A549 (cell line): Measurements from ENCODE around the gene ALDH7A1. TPM values are rescaled to one million over a fixed set of nuclear protein-coding genes. Genes with fewer than 3 reads are reported as not detected.

ENCODE experiments used
- ATAC-seq, 2 experiments: fragments of 200-7000 bp in 1 of 2; fragments of >200 bp in 1 of 2; cut with Nextera tagmentation in 1 of 2; cut with Tn5 transposase in 1 of 2; 3 replicates each; pipeline versions ENCODE4 v1.8.0 to v1.9.1; 2018 to 2020; ENCODE audit warnings: mild to moderate bottlenecking in 1 of 2, moderate library complexity in 1 of 2
- CTCF ChIA-PET: fragments of 300-600 bp; sonication (Branson Sonifier 250); formaldehyde crosslinking; extraction: SDS; loops from one replicate; lab custom pipeline; 2021; ENCODE audit warnings: antibody characterized with exemption, inconsistent platforms; lab: Yijun Ruan, JAX
- POLR2A ChIA-PET: fragments of 350-600 bp; formaldehyde crosslinking; extraction: SDS; loops from one replicate; lab custom pipeline; 2021; ENCODE audit warnings: antibody characterized with exemption, inconsistent platforms; lab: Yijun Ruan, JAX
- DNase-seq, 2 experiments: peaks; one replicate each; pipeline versions ENCODE4 v3.0.0 to v3.0.0-alpha.2; 2011 to 2016; ENCODE audit warnings: low read depth in 1 of 2, low spot score in 1 of 2
- FAIRE-seq: peaks from 2 replicates; lab custom pipeline; 2011; peaks lifted over from hg19 to GRCh38; lab: Jason Lieb, UNC
- H3K27ac ChIP-seq, 2 experiments: fragments of >200 bp; sonication (Bioruptor Twin); formaldehyde crosslinking; 3 replicates each; pipeline ENCODE4 v1.5.1; 2016 to 2017
- H3K4me1 ChIP-seq: fragments of >200 bp; sonication (Bioruptor Twin); formaldehyde crosslinking; 3 replicates; pipeline ENCODE4 v1.6.1; 2016
- H3K4me2 ChIP-seq: fragments of >200 bp; sonication (Bioruptor Twin); formaldehyde crosslinking; 3 replicates; pipeline ENCODE4 v1.6.1; 2016
- H3K4me3 ChIP-seq: fragments of >200 bp; sonication (Bioruptor Twin); formaldehyde crosslinking; 3 replicates; pipeline ENCODE4 v1.5.1; 2016
- H3K9me3 ChIP-seq: fragments of >200 bp; sonication (Bioruptor Twin); formaldehyde crosslinking; 3 replicates; pipeline ENCODE4 v1.6.1; 2016
- BHLHE40 ChIP-seq: IDR thresholded peaks from 2 replicates; pipeline ENCODE4 v1.6.1; 2012; ENCODE audit warnings: low read depth, low read length, inconsistent platforms
- CBX8 ChIP-seq: fragments of 200-600 bp; sonication (generic); IDR thresholded peaks from 2 replicates; pipeline ENCODE4 v1.6.1; 2016
- CEBPB ChIP-seq, 2 experiments: fragments of >200 bp in 1 of 2; sonication (Bioruptor Twin) in 1 of 2; formaldehyde crosslinking in 1 of 2; IDR thresholded peaks; 2 replicates each; pipeline ENCODE4 v1.6.1; 2012 to 2016
- CHD2 ChIP-seq: fragments of 150-350 bp; IDR thresholded peaks from 2 replicates; pipeline ENCODE4 v1.6.1; 2014; ENCODE audit warnings: low read length; ENCODE audit not compliant: partially characterized antibody
- CTCF ChIP-seq: fragments of >200 bp; sonication (Bioruptor Twin); formaldehyde crosslinking; IDR thresholded peaks from 3 replicates; pipeline ENCODE4 v1.5.1; 2016
- EP300 ChIP-seq, 2 experiments: fragments of >200 bp; sonication (Bioruptor Twin); formaldehyde crosslinking; IDR thresholded peaks; 2 replicates in 1 of 2; 3 replicates in 1 of 2; pipeline ENCODE4 v1.6.1; 2016 to 2017
- FOSB ChIP-seq: fragments of 250-450 bp; sonication (Bioruptor Pico); IDR thresholded peaks from 2 replicates; pipeline ENCODE4 v1.5.0; 2020; ENCODE audit warnings: mild to moderate bottlenecking, moderate library complexity
- FOXS1 ChIP-seq: fragments of 250-450 bp; sonication (Bioruptor Pico); IDR thresholded peaks from 2 replicates; pipeline ENCODE4 v1.5.0; 2020; ENCODE audit warnings: mild to moderate bottlenecking, moderate library complexity
- HMGXB4 ChIP-seq: fragments of 250-450 bp; sonication (Bioruptor Pico); IDR thresholded peaks from 2 replicates; pipeline ENCODE4 v1.5.0; 2021; ENCODE audit warnings: mild to moderate bottlenecking, moderate library complexity, borderline replicate concordance
- HOXB13 ChIP-seq: fragments of 250-450 bp; sonication (Bioruptor Pico); IDR thresholded peaks from 2 replicates; pipeline ENCODE4 v1.5.0; 2020; ENCODE audit warnings: low read depth, mild to moderate bottlenecking, moderate library complexity
- JUN ChIP-seq, 2 experiments: fragments of >200 bp; sonication (Bioruptor Twin); formaldehyde crosslinking; IDR thresholded peaks; 2 replicates in 1 of 2; 3 replicates in 1 of 2; pipeline ENCODE4 v1.6.1; 2016 to 2017
- JUNB ChIP-seq: fragments of >200 bp; sonication (Bioruptor Twin); formaldehyde crosslinking; IDR thresholded peaks from 2 replicates; pipeline ENCODE4 v1.6.1; 2016
- KDM1A ChIP-seq: fragments of 200-600 bp; sonication (generic); IDR thresholded peaks from 2 replicates; pipeline ENCODE4 v1.6.1; 2016; ENCODE audit warnings: low read depth, mild to moderate bottlenecking
- KDM5A ChIP-seq: fragments of 200-600 bp; sonication (generic); IDR thresholded peaks from 2 replicates; pipeline ENCODE4 v1.6.1; 2016; ENCODE audit warnings: antibody characterized with exemption, mild to moderate bottlenecking
- MAZ ChIP-seq: fragments of 150-350 bp; IDR thresholded peaks from 2 replicates; pipeline ENCODE4 v1.6.1; 2014; ENCODE audit warnings: antibody characterized with exemption, low read depth, low read length, borderline replicate concordance
- NFE2L2 ChIP-seq: fragments of 150-350 bp; conservative IDR thresholded peaks from 2 replicates; pipeline ENCODE4 v1.6.1; 2014; ENCODE audit warnings: low read length
- NPAS2 ChIP-seq: fragments of 250-450 bp; sonication (Bioruptor Pico); IDR thresholded peaks from 2 replicates; pipeline ENCODE4 v1.8.0; 2022; ENCODE audit warnings: mild to moderate bottlenecking, moderate library complexity, borderline replicate concordance
- POLR2A ChIP-seq: IDR thresholded peaks from 2 replicates; pipeline ENCODE4 v1.6.1; 2012; ENCODE audit warnings: mild to moderate bottlenecking, low read length
- POLR2AphosphoS2 ChIP-seq: conservative IDR thresholded peaks from 2 replicates; pipeline ENCODE4 v1.6.1; 2012; ENCODE audit warnings: low read length, improper control_type of control experiment, inconsistent platforms
- RAD21 ChIP-seq, 2 experiments: fragments of >200 bp in 1 of 2; sonication (Bioruptor Twin) in 1 of 2; formaldehyde crosslinking in 1 of 2; IDR thresholded peaks in 1 of 2; conservative IDR thresholded peaks in 1 of 2; 2 replicates in 1 of 2; 3 replicates in 1 of 2; pipeline ENCODE4 v1.6.1; 2012 to 2018; ENCODE audit warnings: inconsistent platforms in 1 of 2
- RCOR1 ChIP-seq: fragments of 150-350 bp; IDR thresholded peaks from 2 replicates; pipeline ENCODE4 v1.6.1; 2014; ENCODE audit warnings: antibody characterized with exemption, low read length, low read depth
- RFX5 ChIP-seq: fragments of 450-650 bp; IDR thresholded peaks from 2 replicates; pipeline ENCODE4 v1.7.1; 2014; ENCODE audit warnings: antibody characterized with exemption, mild to moderate bottlenecking, moderate library complexity
- RNF2 ChIP-seq: fragments of 200-600 bp; sonication (generic); IDR thresholded peaks from 2 replicates; pipeline ENCODE4 v1.6.1; 2016; ENCODE audit warnings: low read depth, mild to moderate bottlenecking, antibody characterized with exemption, moderate library complexity, borderline replicate concordance
- TFCP2L1 ChIP-seq: fragments of 250-450 bp; sonication (Bioruptor Pico); IDR thresholded peaks from 2 replicates; pipeline ENCODE4 v1.5.0; 2021; ENCODE audit warnings: mild to moderate bottlenecking
- TP53 ChIP-seq: fragments of 250-450 bp; sonication (Bioruptor Pico); IDR thresholded peaks from 2 replicates; pipeline ENCODE4 v1.5.0; 2021; ENCODE audit warnings: mild to moderate bottlenecking, moderate library complexity
- ZC3H11A ChIP-seq: fragments of 450-650 bp; IDR thresholded peaks from 2 replicates; pipeline ENCODE4 v1.6.1; 2014; ENCODE audit warnings: antibody characterized with exemption, mild to moderate bottlenecking
- ZSCAN20 ChIP-seq: fragments of 250-450 bp; sonication (Bioruptor Pico); IDR thresholded peaks from 2 replicates; pipeline ENCODE4 v1.8.0; 2022; ENCODE audit warnings: mild to moderate bottlenecking, moderate library complexity
- WGBS: methylation state at CpG from one replicate; pipeline ENCODE4 v1.1.6; 2017; ENCODE audit errors: missing lambda C conversion rate; 5-methylcytosine and 5-hydroxymethylcytosine counted together
- polyA plus RNA-seq, 4 experiments: library from polyadenylated mRNA; depleted of rRNA in 3 of 4; stranded (reverse); fragments of >200 nt; fragmentation: RNase III in 1 of 4; extraction: RNeasy Plus Mini Kit Qiagen cat#74134 plus additional on column Dnase treatment in 1 of 4; gene quantifications; 2 replicates in 3 of 4; 3 replicates in 1 of 4; pipeline ENCODE4 v1.2.3, GENCODE V29; 2011 to 2017

The ALDH7A1 gene
- polyA plus RNA-seq, 2 of the 4 experiments (the other 2 are of a cell fraction) = 72.4 to 99.2 TPM

GRCh38 chr5:126577415-126577814 is 17.6 kb downstream of the ALDH7A1 start:
- FAIRE-seq (no peak), DNase-seq (no peak), ATAC-seq (no peak)
- H3K9me3 ChIP-seq = no peaks in the 10 kb centered on the region
- WGBS = 94% methylated on average over 5 of the region's 5 CpGs
- H3K4me1 ChIP-seq = no peaks in the 10 kb centered on the region
- no peak for TF ChIP-seq NFE2L2
- peak in 1 of 2 experiments; percentile 6; a peak in 1 of 4 replicates for TF ChIP-seq CEBPB (IDR thresholded peaks at IDR 0.05)
- no peak overlapping the region for H3K4me2 ChIP-seq
- ChIA-PET POLR2A (no interaction called here), CTCF (interaction anchor here (1.3 kb wide), 1 partner anchor 17 kb away, joined by 5 read pairs; the partner anchor contains the start of gene ALDH7A1)
- no peak overlapping the region for H3K4me3 ChIP-seq
- no peak overlapping the region for H3K27ac ChIP-seq

- no peak overlapping the region for H3K4me3 ChIP-seq
- CTCF ChIA-PET = interaction anchor here (1.3 kb wide), 1 partner anchor 18 kb away, joined by 5 read pairs; the partner anchor contains the start of gene ALDH7A1
- no peak overlapping the region for H3K27ac ChIP-seq
- TF ChIP-seq POLR2A (no peak), CEBPB (IDR thresholded peaks at IDR 0.05) (no peak), JUN (IDR thresholded peaks at IDR 0.05) (no peak), ZSCAN20 (CRISPR knock-in tag) (no peak), RNF2 (no peak), KDM5A (no peak), JUNB (no peak), CHD2 (no peak), EP300 (IDR thresholded peaks at IDR 0.05) (no peak), ZC3H11A (no peak), RAD21 (conservative IDR thresholded peaks at IDR 0.05 in 1 of 2, IDR thresholded peaks at IDR 0.05 in 1 of 2) (no peak), POLR2AphosphoS2 (no peak), HOXB13 (CRISPR knock-in tag) (no peak), RCOR1 (no peak), RFX5 (no peak)
- DNase-seq = no peak
- ATAC-seq = no peak
- H3K9me3 ChIP-seq = no peaks in the 10 kb centered on the region
- WGBS = 91% methylated on average over 5 of the region's 5 CpGs
- POLR2A ChIA-PET = no interaction called here
- no peak for FAIRE-seq
- H3K4me2 ChIP-seq = no peak overlapping the region
- no peaks in the 10 kb centered on the region for H3K4me1 ChIP-seq
These were observed 18.0 kb downstream of the ALDH7A1 start for GRCh38 chr5:126576974-126577373.

GRCh38 chr5:126575644-126576043 is 19.4 kb downstream of the ALDH7A1 start:
- 90% methylated on average over 10 of the region's 10 CpGs for WGBS
- no peak for ATAC-seq
- no peak overlapping the region for H3K4me3 ChIP-seq
- ChIA-PET CTCF (interaction anchor here (0.9 to 1.5 kb wide), 3 partner anchors 25 to 228 kb away, joined by 3 to 4 read pairs (median 3); partner anchors contain the start of gene PHAX), POLR2A (no interaction called here)
- no peak for DNase-seq
- no peaks in the 10 kb centered on the region for H3K9me3 ChIP-seq
- H3K4me2 ChIP-seq = no peak overlapping the region
- no peaks in the 10 kb centered on the region for H3K4me1 ChIP-seq
- no peak for FAIRE-seq
- TF ChIP-seq JUNB (no peak), POLR2A (no peak), NPAS2 (CRISPR knock-in tag) (no peak), FOSB (CRISPR knock-in tag) (no peak), TP53 (CRISPR knock-in tag) (no peak), CBX8 (no peak), EP300 (IDR thresholded peaks at IDR 0.05) (no peak), TFCP2L1 (CRISPR knock-in tag) (no peak), BHLHE40 (no peak), KDM1A (no peak), JUN (IDR thresholded peaks at IDR 0.05) (no peak), MAZ (no peak), RNF2 (no peak), HOXB13 (CRISPR knock-in tag) (no peak), HMGXB4 (CRISPR knock-in tag) (no peak), CTCF (no peak), FOXS1 (CRISPR knock-in tag) (no peak)
- H3K27ac ChIP-seq = no peak overlapping the region
